Panc1 (cell line): ENCODE results near the gene ADRM1. TPM values are rescaled to one million over a fixed set of nuclear protein-coding genes. Genes with fewer than 3 reads are reported as not detected.

Experiments used
- ATAC-seq: fragments of 200-7000 bp; cut with Tn5 transposase; 2 replicates; pipeline ENCODE4 v1.9.1; 2020; ENCODE audit warnings: mild to moderate bottlenecking, moderate library complexity
- BruUV-seq: library from RNA; stranded (reverse); fragments of 400-500 nt; replicated peaks from 2 replicates; lab custom pipeline; 2021; lab: Mats Ljungman, UMichigan
- CTCF ChIA-PET: fragments of 300-600 bp; sonication (Branson Sonifier 250); formaldehyde crosslinking; loops from one replicate; lab custom pipeline; 2022; ENCODE audit warnings: antibody characterized with exemption; lab: Charles Lee
- POLR2A ChIA-PET: fragments of 300-600 bp; sonication (Branson Sonifier 250); formaldehyde crosslinking; loops from one replicate; lab custom pipeline; 2022; ENCODE audit warnings: antibody characterized with exemption; lab: Charles Lee
- DNase-seq: peaks from one replicate; pipeline ENCODE4 v3.0.0-alpha.2; 2010; ENCODE audit warnings: low read depth, low spot score
- H3K27ac ChIP-seq: 2 replicates; pipeline ENCODE4 v1.5.1; 2011; ENCODE audit warnings: mild to moderate bottlenecking, low read length, inconsistent platforms
- H3K27me3 ChIP-seq: fragments of 200-500 bp; sonication (Bioruptor generic); 2 replicates; pipeline ENCODE4 v1.6.0; 2014; ENCODE audit warnings: low read length, inconsistent platforms; ENCODE audit not compliant: control insufficient read depth, insufficient read depth
- H3K36me3 ChIP-seq: fragments of 200-500 bp; sonication (Bioruptor generic); 2 replicates; pipeline ENCODE4 v1.5.1; 2014; ENCODE audit warnings: inconsistent platforms, mild to moderate bottlenecking, low read length, moderate library complexity; ENCODE audit not compliant: control insufficient read depth, insufficient read depth
- H3K4me1 ChIP-seq: 2 replicates; pipeline ENCODE4 v1.5.1; 2011; ENCODE audit warnings: inconsistent platforms, mild to moderate bottlenecking, low read length, moderate library complexity; ENCODE audit not compliant: control insufficient read depth, insufficient read depth
- H3K4me3 ChIP-seq, 2 experiments: 2 replicates each; pipeline ENCODE4 v1.5.1; 2011 to 2012; ENCODE audit warnings: low read depth in 2 of 2, low read length in 2 of 2, mild to moderate bottlenecking in 2 of 2, inconsistent platforms in 1 of 2, moderate library complexity in 1 of 2
- H3K9me3 ChIP-seq: fragments of 200-500 bp; sonication (Bioruptor generic); 2 replicates; pipeline ENCODE4 v1.5.1; 2014; ENCODE audit warnings: low read depth, mild to moderate bottlenecking, inconsistent platforms, low read length, moderate library complexity; ENCODE audit not compliant: control insufficient read depth, insufficient read depth
- POLR2AphosphoS5 ChIP-seq: IDR thresholded peaks from 2 replicates; pipeline ENCODE4 v1.6.1; 2012; ENCODE audit warnings: mild to moderate bottlenecking, low read depth, low read length, moderate library complexity
- SIN3A ChIP-seq: IDR thresholded peaks from 2 replicates; pipeline ENCODE4 v1.6.1; 2012; ENCODE audit warnings: low read depth, mild to moderate bottlenecking, low read length, moderate library complexity, borderline replicate concordance; ENCODE audit not compliant: insufficient read depth
- TCF7L2 ChIP-seq: IDR thresholded peaks from 2 replicates; pipeline ENCODE4 v1.6.1; 2011; ENCODE audit warnings: mild to moderate bottlenecking, low read depth, low read length, inconsistent platforms
- in situ Hi-C: cut with HindIII; loops from 2 replicates; pipeline ENCODE4 v1.10.0; 2016; ENCODE audit warnings: low sequenced_read_pairs, low pct_unique_long_range_greater_than_20kb
- intact Hi-C: fragments of 100-400 bp; cut with micrococcal nuclease; formaldehyde crosslinking; loops from one replicate; pipeline ENCODE4 v1.10.0; 2022; ENCODE audit not compliant: unreplicated experiment
- total RNA-seq: library from RNA; stranded (reverse); gene quantifications from one replicate; pipeline ENCODE4 v1.2.1, GENCODE V29; 2021; ENCODE audit not compliant: unreplicated experiment
- TF ChIP-seq, protein P1 (sequence below), 2 experiments: IDR thresholded peaks; 2 replicates each; pipeline ENCODE4 v1.6.1; 2011 to 2012; ENCODE audit warnings: low read depth in 2 of 2, control low read depth in 1 of 2, low read length in 1 of 2, mild to moderate bottlenecking in 1 of 2, moderate library complexity in 1 of 2; ENCODE audit not compliant: insufficient read depth in 1 of 2
- TF ChIP-seq, protein P2 (sequence below): fragments of 450-650 bp; IDR thresholded peaks from 2 replicates; pipeline ENCODE4 v1.5.1; 2017; ENCODE audit warnings: mild to moderate bottlenecking

ADRM1 gene
- total RNA-seq, 1 experiment from 2014 or later = 194 TPM

DNA sequence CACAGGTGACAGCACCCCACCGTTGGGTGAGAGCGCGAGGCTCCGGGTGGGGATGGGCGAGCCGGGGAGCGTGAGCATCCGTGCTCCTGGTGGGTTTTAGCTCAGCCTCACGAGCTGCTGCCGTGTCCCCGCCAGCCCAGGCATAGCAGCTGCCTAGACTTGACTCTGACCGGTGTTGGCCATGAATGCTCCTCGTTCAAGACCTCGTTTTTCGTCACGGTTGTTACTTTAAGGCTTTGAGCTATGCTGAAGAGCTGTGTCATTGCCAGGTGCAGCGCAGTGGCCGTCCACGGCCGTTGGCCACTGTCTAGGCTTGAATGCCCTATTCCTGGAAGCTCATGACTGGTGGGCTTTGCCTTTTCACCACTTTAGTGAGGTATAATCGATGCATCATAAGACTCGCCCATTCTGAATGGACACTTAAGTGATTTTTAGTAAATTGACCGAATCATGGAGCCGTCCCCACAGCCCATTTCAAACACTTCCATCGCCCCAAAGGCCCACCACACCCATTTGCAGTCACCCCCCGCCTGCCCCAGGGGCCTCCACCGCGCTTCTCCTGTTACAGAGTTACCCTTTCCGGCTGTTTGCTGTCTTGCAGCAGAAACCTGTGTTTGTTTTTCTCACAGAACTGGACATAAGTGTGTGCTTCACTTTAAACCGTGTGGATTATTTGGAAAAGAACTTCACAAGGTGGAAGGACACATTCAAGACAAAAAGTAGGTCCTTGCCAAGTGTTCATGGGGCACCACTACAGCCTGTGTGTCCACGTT is 21.4 kb upstream of the ADRM1 start:
- no peak for ATAC-seq
- Histone ChIP-seq H3K27ac (no peak overlapping the region), H3K36me3 (peaks cover 5% of the 10 kb centered on the region; the same call in 1 of the 2 replicates), H3K27me3 (no peaks in the 10 kb centered on the region), H3K9me3 (no peaks in the 10 kb centered on the region), H3K4me3 (no peak overlapping the region), H3K4me1 (no peaks in the 10 kb centered on the region)
- ChIA-PET POLR2A (no interaction called here), CTCF (no interaction called here)
- intact Hi-C loops (no loop called here), in situ Hi-C loops (no loop called here)
- no peak for DNase-seq
- BruUV-seq = no TSS peak
- TF ChIP-seq SIN3A (no peak), POLR2AphosphoS5 (no peak), TCF7L2 (no peak)
- TF ChIP-seq, protein P1, sequence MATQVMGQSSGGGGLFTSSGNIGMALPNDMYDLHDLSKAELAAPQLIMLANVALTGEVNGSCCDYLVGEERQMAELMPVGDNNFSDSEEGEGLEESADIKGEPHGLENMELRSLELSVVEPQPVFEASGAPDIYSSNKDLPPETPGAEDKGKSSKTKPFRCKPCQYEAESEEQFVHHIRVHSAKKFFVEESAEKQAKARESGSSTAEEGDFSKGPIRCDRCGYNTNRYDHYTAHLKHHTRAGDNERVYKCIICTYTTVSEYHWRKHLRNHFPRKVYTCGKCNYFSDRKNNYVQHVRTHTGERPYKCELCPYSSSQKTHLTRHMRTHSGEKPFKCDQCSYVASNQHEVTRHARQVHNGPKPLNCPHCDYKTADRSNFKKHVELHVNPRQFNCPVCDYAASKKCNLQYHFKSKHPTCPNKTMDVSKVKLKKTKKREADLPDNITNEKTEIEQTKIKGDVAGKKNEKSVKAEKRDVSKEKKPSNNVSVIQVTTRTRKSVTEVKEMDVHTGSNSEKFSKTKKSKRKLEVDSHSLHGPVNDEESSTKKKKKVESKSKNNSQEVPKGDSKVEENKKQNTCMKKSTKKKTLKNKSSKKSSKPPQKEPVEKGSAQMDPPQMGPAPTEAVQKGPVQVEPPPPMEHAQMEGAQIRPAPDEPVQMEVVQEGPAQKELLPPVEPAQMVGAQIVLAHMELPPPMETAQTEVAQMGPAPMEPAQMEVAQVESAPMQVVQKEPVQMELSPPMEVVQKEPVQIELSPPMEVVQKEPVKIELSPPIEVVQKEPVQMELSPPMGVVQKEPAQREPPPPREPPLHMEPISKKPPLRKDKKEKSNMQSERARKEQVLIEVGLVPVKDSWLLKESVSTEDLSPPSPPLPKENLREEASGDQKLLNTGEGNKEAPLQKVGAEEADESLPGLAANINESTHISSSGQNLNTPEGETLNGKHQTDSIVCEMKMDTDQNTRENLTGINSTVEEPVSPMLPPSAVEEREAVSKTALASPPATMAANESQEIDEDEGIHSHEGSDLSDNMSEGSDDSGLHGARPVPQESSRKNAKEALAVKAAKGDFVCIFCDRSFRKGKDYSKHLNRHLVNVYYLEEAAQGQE (IDR thresholded peaks at IDR 0.05; ENCODE audit: insufficient read depth in 1 of 2, low read depth in 2 of 2, low read length in 1 of 2) = no peak
- TF ChIP-seq, protein P2, sequence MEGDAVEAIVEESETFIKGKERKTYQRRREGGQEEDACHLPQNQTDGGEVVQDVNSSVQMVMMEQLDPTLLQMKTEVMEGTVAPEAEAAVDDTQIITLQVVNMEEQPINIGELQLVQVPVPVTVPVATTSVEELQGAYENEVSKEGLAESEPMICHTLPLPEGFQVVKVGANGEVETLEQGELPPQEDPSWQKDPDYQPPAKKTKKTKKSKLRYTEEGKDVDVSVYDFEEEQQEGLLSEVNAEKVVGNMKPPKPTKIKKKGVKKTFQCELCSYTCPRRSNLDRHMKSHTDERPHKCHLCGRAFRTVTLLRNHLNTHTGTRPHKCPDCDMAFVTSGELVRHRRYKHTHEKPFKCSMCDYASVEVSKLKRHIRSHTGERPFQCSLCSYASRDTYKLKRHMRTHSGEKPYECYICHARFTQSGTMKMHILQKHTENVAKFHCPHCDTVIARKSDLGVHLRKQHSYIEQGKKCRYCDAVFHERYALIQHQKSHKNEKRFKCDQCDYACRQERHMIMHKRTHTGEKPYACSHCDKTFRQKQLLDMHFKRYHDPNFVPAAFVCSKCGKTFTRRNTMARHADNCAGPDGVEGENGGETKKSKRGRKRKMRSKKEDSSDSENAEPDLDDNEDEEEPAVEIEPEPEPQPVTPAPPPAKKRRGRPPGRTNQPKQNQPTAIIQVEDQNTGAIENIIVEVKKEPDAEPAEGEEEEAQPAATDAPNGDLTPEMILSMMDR = no peak

DNA sequence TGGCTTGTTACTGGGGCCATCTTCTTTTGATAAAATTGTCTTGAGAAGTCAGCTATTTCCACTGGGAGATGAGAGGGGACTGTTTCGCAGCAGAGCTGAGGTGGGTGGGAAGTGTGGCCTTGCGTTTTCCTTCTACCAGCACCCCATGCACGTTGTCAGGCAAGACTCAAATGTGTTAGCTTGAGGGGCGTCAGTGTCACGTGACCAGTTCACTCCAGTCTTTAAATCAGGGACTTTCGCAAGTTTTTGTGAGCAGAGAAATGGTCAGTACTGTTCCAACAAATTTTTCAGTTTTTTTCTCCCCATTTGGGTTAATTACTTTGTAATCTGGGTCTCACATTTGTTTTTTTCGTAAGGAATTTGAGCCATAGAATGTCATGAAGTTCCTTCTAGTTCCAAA is 20.7 kb upstream of the ADRM1 start:
- H3K36me3 ChIP-seq = peaks cover 5% of the 10 kb centered on the region; the same call in 1 of the 2 replicates

More for the DNA sequence above, 20.7 kb upstream of the ADRM1 start:
- Histone ChIP-seq H3K27me3 (no peaks in the 10 kb centered on the region), H3K4me1 (no peaks in the 10 kb centered on the region), H3K27ac (no peak overlapping the region), H3K4me3 (no peak overlapping the region), H3K9me3 (no peaks in the 10 kb centered on the region)
- in situ Hi-C loops = no loop called here
- POLR2A ChIA-PET = no interaction called here
- intact Hi-C loops = no loop called here
- TF ChIP-seq, protein P2 = no peak
- no peak for TF ChIP-seq SIN3A
- BruUV-seq = no TSS peak
- ATAC-seq = no peak
- CTCF ChIA-PET = no interaction called here
- no peak for DNase-seq
